Measurements from ENCODE around the gene BLTP2. TPM values are rescaled to one million over a fixed set of nuclear protein-coding genes. Genes with fewer than 3 reads are reported as not detected.

The BLTP2 gene
- total RNA-seq, 2 donors from 2014 or later = 42.2 to 94.2 TPM

DNA sequence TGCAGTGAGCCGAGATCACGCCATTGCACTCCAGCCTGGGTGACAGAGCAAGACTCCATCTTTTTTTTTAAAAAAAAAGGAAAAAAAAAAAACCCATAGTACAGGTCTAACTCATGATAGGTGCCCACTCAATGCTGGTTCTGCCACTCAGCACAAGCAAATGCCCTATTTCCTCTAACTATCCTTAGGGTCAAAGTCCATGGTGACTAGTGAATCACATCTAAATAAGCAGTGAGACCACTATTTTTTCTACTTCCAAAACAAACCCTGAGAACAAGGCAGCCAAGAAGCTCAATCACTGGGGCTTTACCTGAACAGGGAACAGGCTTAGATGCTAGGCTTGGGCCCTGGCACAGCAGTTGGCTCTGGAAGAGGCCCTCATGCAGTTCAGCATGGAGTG, 3.4 kb downstream of the BLTP2 start:
- WGBS = 95% methylated on average over 2 of the region's 2 CpGs
- DNase-seq (ENCODE audit: low spot score) = no peak
- Histone ChIP-seq H3K4me3 (no peak overlapping the region), H3K9me3 (no peaks in the 10 kb centered on the region), H3K36me3 (peaks cover 10 to 16% of the 10 kb centered on the region in 2 donors), H3K27me3 (replicated peaks; ENCODE audit: insufficient read depth) (no peaks in the 10 kb centered on the region), H3K27ac (no peak overlapping the region), H3K4me1 (replicated peaks) (no peaks in the 10 kb centered on the region)
- intact Hi-C loops (cut with DNase I) = no loop called here
- no peak for TF ChIP-seq POLR2A (IDR thresholded peaks at IDR 0.05)
- no peak for TF ChIP-seq POLR2AphosphoS5 (IDR thresholded peaks at IDR 0.05)
- TF ChIP-seq, protein P1, sequence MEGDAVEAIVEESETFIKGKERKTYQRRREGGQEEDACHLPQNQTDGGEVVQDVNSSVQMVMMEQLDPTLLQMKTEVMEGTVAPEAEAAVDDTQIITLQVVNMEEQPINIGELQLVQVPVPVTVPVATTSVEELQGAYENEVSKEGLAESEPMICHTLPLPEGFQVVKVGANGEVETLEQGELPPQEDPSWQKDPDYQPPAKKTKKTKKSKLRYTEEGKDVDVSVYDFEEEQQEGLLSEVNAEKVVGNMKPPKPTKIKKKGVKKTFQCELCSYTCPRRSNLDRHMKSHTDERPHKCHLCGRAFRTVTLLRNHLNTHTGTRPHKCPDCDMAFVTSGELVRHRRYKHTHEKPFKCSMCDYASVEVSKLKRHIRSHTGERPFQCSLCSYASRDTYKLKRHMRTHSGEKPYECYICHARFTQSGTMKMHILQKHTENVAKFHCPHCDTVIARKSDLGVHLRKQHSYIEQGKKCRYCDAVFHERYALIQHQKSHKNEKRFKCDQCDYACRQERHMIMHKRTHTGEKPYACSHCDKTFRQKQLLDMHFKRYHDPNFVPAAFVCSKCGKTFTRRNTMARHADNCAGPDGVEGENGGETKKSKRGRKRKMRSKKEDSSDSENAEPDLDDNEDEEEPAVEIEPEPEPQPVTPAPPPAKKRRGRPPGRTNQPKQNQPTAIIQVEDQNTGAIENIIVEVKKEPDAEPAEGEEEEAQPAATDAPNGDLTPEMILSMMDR (IDR thresholded peaks at IDR 0.05) = no peak

DNA sequence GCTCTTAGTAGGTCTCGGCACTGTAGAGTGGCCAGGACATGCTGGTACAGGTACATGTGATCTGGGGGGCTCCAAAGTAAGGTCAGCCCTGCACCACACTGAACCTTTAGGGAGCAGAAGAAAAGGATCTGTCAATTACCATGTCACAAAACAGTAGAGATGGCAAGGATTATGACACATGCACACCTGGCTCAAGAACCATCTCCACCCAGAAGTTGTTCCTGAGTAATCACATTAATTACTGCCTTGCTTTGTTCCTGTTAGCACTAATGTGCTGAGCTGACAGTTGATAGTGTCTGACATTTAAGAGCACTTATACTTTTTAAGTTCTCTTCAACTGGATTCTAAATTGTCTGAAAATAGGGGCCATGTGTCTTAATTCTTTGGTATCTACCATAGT, 9.5 kb downstream of the BLTP2 start:
- Histone ChIP-seq H3K27me3 (replicated peaks; ENCODE audit: insufficient read depth) (no peaks in the 10 kb centered on the region), H3K4me3 (no peak overlapping the region), H3K36me3 (peaks cover 31 to 35% of the 10 kb centered on the region in 2 donors), H3K27ac (no peak overlapping the region), H3K4me1 (replicated peaks) (no peaks in the 10 kb centered on the region), H3K9me3 (no peaks in the 10 kb centered on the region)
- DNase-seq (ENCODE audit: low spot score) = no peak
- TF ChIP-seq POLR2A (IDR thresholded peaks at IDR 0.05) (no peak), POLR2AphosphoS5 (IDR thresholded peaks at IDR 0.05) (no peak)
- TF ChIP-seq, protein P1 (IDR thresholded peaks at IDR 0.05) = no peak
- 85% methylated on average over 1 of the region's 1 CpG for WGBS
- intact Hi-C loops (cut with DNase I) = no loop called here

DNA sequence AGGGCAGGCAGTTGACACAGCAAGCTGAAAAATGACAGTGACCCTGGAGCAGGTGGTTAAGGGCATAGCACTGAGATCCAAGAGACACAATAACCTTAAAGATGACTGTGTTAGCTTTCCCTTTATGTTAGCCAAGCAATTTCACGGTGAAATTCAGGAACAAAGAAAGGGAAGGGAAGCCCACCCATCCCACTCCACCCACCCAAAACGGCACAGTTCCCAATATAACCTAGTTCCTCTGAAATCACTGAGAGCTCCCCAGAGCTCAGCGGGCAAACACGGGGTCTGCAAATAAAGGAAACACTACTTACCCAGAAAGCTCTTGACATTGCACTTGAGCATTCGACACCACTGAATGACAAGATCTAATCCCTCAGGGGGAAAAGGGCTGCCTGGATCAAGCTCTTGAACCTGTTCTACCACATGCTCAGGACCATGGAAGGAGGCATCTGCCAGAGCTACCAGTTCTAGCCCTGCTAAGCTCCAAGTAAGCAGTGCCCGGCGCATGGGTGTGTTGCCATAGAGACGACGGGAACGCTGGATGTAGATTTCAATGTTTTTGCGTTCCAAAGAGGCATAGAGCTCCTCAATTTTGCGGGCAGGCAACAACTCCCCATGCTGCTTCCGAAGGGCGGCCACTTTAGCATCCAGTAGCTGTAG, 10.6 kb downstream of the BLTP2 start:
- WGBS = 82% methylated on average over 14 of the region's 14 CpGs

DNA sequence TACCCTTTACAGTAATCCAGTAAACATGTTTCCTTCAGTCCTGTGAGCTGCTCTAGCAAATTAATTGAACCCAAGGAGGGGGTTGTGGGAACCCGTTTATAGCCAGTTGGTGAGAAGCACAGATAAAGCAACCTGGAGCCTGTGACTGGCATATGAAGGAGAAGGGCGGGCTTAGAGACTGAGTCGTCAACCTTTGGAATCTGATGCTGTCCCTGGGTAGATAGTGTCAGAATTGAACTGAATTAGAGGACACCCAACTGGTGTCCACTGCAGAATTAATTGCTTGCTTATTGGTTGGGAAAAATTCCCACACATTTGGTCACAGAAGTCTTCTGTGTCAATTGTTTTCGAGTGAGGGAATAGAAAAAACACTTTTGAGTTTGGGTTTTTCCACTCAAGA, 18.1 kb downstream of the BLTP2 start:
- H3K9me3 ChIP-seq = no peaks in the 10 kb centered on the region
- no peak overlapping the region for H3K27ac ChIP-seq
- no peak overlapping the region for H3K4me3 ChIP-seq
- H3K4me1 ChIP-seq (replicated peaks) = no peaks in the 10 kb centered on the region
- WGBS = 89% methylated on average over 4 of the region's 4 CpGs
- H3K27me3 ChIP-seq (replicated peaks; ENCODE audit: insufficient read depth) = no peaks in the 10 kb centered on the region
- peaks cover 6 to 21% of the 10 kb centered on the region in 2 donors for H3K36me3 ChIP-seq
- TF ChIP-seq POLR2A (IDR thresholded peaks at IDR 0.05) = no peak
- TF ChIP-seq, protein P1 (IDR thresholded peaks at IDR 0.05) = no peak
- no peak for TF ChIP-seq POLR2AphosphoS5 (IDR thresholded peaks at IDR 0.05)
- intact Hi-C loops (cut with DNase I) = no loop called here
- no peak for DNase-seq (ENCODE audit: low spot score)

More for the DNA sequence above, 10.6 kb downstream of the BLTP2 start:
- H3K27me3 ChIP-seq (replicated peaks; ENCODE audit: insufficient read depth) = no peaks in the 10 kb centered on the region
- no peak for DNase-seq (ENCODE audit: low spot score)
- peaks cover 25 to 30% of the 10 kb centered on the region in 2 donors for H3K36me3 ChIP-seq
- no peak overlapping the region for H3K27ac ChIP-seq
- TF ChIP-seq POLR2AphosphoS5 (IDR thresholded peaks at IDR 0.05) (no peak), POLR2A (IDR thresholded peaks at IDR 0.05) (no peak)
- TF ChIP-seq, protein P1 (IDR thresholded peaks at IDR 0.05) = no peak
- no peaks in the 10 kb centered on the region for H3K4me1 ChIP-seq (replicated peaks)
- no peaks in the 10 kb centered on the region for H3K9me3 ChIP-seq
- intact Hi-C loops (cut with DNase I) = no loop called here
- H3K4me3 ChIP-seq = no peak overlapping the region

DNA sequence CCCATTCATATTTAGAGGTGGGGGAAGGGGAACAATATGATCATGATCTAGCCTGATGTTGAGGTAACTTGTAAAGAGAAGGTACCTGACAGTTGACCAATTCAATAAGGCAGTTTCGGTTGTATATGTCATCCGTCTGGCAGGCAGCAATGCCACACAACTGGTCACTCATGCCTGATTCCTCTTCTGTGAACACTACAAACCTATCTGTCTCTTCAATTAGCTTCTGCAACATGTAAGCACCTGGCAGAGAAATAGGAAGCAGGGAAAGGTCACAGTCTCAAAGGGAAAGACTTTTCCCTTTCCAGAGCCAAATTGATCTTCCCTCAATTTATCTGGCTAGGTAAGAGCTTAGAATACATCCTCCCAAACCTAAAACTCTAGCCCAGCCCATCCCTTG, 20.8 kb downstream of the BLTP2 start:
- no peak for DNase-seq (ENCODE audit: low spot score)
- Histone ChIP-seq H3K36me3 (peaks cover 17 to 24% of the 10 kb centered on the region in 2 donors), H3K27ac (no peak overlapping the region), H3K9me3 (no peaks in the 10 kb centered on the region), H3K4me3 (no peak overlapping the region), H3K4me1 (replicated peaks) (no peaks in the 10 kb centered on the region), H3K27me3 (replicated peaks; ENCODE audit: insufficient read depth) (no peaks in the 10 kb centered on the region)
- intact Hi-C loops (cut with DNase I) = no loop called here
- TF ChIP-seq, protein P1 (IDR thresholded peaks at IDR 0.05) = no peak
- TF ChIP-seq POLR2AphosphoS5 (IDR thresholded peaks at IDR 0.05) = no peak
- no peak for TF ChIP-seq POLR2A (IDR thresholded peaks at IDR 0.05)
- 95% methylated on average over 2 of the region's 2 CpGs for WGBS
